Smooth muscle cell (in vitro differentiated cells): Measurements from ENCODE around the gene KCNAB1. TPM values are rescaled to one million over a fixed set of nuclear protein-coding genes. Genes with fewer than 3 reads are reported as not detected.

ENCODE experiments used
- DNase-seq: peaks from one replicate; lab custom pipeline; 2025; ENCODE audit not compliant: unreplicated experiment; lab: John Stamatoyannopoulos, UW
- H2AFZ ChIP-seq: fragments of 200-600 bp; sonication (generic); 2 replicates; pipeline ENCODE4 v1.6.0; 2016; ENCODE audit warnings: antibody characterized with exemption, low read depth, mild to moderate bottlenecking
- H3F3A ChIP-seq: fragments of 200-600 bp; sonication (generic); 2 replicates; pipeline ENCODE4 v1.6.0; 2017; ENCODE audit warnings: antibody characterized with exemption, low read depth
- H3K27ac ChIP-seq: fragments of 200-600 bp; sonication (generic); 2 replicates; pipeline ENCODE4 v1.5.1; 2016; ENCODE audit warnings: low read depth, mild to moderate bottlenecking
- H3K27me3 ChIP-seq: fragments of 200-600 bp; sonication (generic); 2 replicates; pipeline ENCODE4 v1.6.1; 2016; ENCODE audit warnings: low read depth, mild to moderate bottlenecking
- H3K36me3 ChIP-seq: fragments of 200-600 bp; sonication (generic); 2 replicates; pipeline ENCODE4 v1.5.1; 2016; ENCODE audit warnings: low read depth
- H3K4me1 ChIP-seq: fragments of 200-600 bp; sonication (generic); 2 replicates; pipeline ENCODE4 v1.5.1; 2016; ENCODE audit warnings: low read depth
- H3K4me2 ChIP-seq: fragments of 200-600 bp; sonication (generic); 2 replicates; pipeline ENCODE4 v1.6.0; 2016; ENCODE audit warnings: mild to moderate bottlenecking
- H3K4me3 ChIP-seq: fragments of 200-600 bp; sonication (generic); 2 replicates; pipeline ENCODE4 v1.5.1; 2016; ENCODE audit warnings: mild to moderate bottlenecking
- H3K79me2 ChIP-seq: fragments of 200-600 bp; sonication (generic); 2 replicates; pipeline ENCODE4 v1.6.0; 2016; ENCODE audit warnings: low read depth, mild to moderate bottlenecking
- H3K9ac ChIP-seq: fragments of 200-600 bp; sonication (generic); 2 replicates; pipeline ENCODE4 v1.6.0; 2016; ENCODE audit warnings: low read depth
- H3K9me3 ChIP-seq: fragments of 200-600 bp; sonication (generic); replicated peaks from 2 replicates; pipeline ENCODE4 v1.5.1; 2016; ENCODE audit warnings: low read depth
- H4K20me1 ChIP-seq: fragments of 200-600 bp; sonication (generic); 2 replicates; pipeline ENCODE4 v1.6.0; 2016; ENCODE audit warnings: low read depth
- WGBS: methylation state at CpG from one replicate; pipeline ENCODE4 v1.1.7; 2016; ENCODE audit warnings: low lambda C conversion rate; 5-methylcytosine and 5-hydroxymethylcytosine counted together
- polyA plus RNA-seq: library from polyadenylated mRNA; unstranded; fragments of >200 nt; fragmentation: Nextera tagmentation; extraction: Ambion mirVana; gene quantifications from 2 replicates; pipeline ENCODE4 v1.2.1, GENCODE V29; 2016
- total RNA-seq: library from RNA; depleted of rRNA; stranded (reverse); fragments of >200 nt; gene quantifications from 2 replicates; pipeline ENCODE4 v1.2.3, GENCODE V29; 2014
- TF ChIP-seq, protein P1 (sequence below): fragments of 200-600 bp; sonication (generic); IDR thresholded peaks from 2 replicates; pipeline ENCODE4 v1.5.1; 2017; ENCODE audit warnings: borderline replicate concordance, mild to moderate bottlenecking, antibody characterized with exemption; ENCODE audit not compliant: insufficient read depth, poor library complexity, severe bottlenecking

Gene KCNAB1
- total and polyA plus RNA-seq, 2 experiments from 2014 or later, result 0.36 to 1.0 TPM

- Histone ChIP-seq H3K27me3 (no peaks in the 10 kb centered on the region), H3K27ac (no peak overlapping the region), H3K79me2 (no peaks in the 10 kb centered on the region), H3K36me3 (no peaks in the 10 kb centered on the region), H2AFZ (no peak overlapping the region), H3K4me3 (no peak overlapping the region), H3K4me2 (no peak overlapping the region), H4K20me1 (no peaks in the 10 kb centered on the region), H3F3A (peaks cover 4% of the 10 kb centered on the region), H3K9me3 (no peaks in the 10 kb centered on the region), H3K4me1 (no peaks in the 10 kb centered on the region), H3K9ac (no peak overlapping the region)
- TF ChIP-seq, protein P1, sequence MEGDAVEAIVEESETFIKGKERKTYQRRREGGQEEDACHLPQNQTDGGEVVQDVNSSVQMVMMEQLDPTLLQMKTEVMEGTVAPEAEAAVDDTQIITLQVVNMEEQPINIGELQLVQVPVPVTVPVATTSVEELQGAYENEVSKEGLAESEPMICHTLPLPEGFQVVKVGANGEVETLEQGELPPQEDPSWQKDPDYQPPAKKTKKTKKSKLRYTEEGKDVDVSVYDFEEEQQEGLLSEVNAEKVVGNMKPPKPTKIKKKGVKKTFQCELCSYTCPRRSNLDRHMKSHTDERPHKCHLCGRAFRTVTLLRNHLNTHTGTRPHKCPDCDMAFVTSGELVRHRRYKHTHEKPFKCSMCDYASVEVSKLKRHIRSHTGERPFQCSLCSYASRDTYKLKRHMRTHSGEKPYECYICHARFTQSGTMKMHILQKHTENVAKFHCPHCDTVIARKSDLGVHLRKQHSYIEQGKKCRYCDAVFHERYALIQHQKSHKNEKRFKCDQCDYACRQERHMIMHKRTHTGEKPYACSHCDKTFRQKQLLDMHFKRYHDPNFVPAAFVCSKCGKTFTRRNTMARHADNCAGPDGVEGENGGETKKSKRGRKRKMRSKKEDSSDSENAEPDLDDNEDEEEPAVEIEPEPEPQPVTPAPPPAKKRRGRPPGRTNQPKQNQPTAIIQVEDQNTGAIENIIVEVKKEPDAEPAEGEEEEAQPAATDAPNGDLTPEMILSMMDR, result no peak
- no peak for DNase-seq
- WGBS, result 78% methylated on average over 3 of the region's 3 CpGs
Measured at GRCh38 chr3:156434921-156435320, 314.5 kb downstream of the KCNAB1 start.

GRCh38 chr3:156443079-156443478 lies 322.7 kb downstream of the KCNAB1 start:
- H2AFZ ChIP-seq, result no peak overlapping the region
- DNase-seq, result no peak
- H3K4me3 ChIP-seq, result no peak overlapping the region
- no peak overlapping the region for H3K9ac ChIP-seq
- no peaks in the 10 kb centered on the region for H4K20me1 ChIP-seq
- H3K27ac ChIP-seq, result no peak overlapping the region
- no peaks in the 10 kb centered on the region for H3K4me1 ChIP-seq
- no peaks in the 10 kb centered on the region for H3K9me3 ChIP-seq
- no peaks in the 10 kb centered on the region for H3F3A ChIP-seq
- H3K27me3 ChIP-seq, result no peaks in the 10 kb centered on the region
- no peak overlapping the region for H3K4me2 ChIP-seq
- WGBS, result 87% methylated on average over 5 of the region's 5 CpGs
- TF ChIP-seq, protein P1, result no peak
- no peaks in the 10 kb centered on the region for H3K36me3 ChIP-seq
- H3K79me2 ChIP-seq, result no peaks in the 10 kb centered on the region

DNA sequence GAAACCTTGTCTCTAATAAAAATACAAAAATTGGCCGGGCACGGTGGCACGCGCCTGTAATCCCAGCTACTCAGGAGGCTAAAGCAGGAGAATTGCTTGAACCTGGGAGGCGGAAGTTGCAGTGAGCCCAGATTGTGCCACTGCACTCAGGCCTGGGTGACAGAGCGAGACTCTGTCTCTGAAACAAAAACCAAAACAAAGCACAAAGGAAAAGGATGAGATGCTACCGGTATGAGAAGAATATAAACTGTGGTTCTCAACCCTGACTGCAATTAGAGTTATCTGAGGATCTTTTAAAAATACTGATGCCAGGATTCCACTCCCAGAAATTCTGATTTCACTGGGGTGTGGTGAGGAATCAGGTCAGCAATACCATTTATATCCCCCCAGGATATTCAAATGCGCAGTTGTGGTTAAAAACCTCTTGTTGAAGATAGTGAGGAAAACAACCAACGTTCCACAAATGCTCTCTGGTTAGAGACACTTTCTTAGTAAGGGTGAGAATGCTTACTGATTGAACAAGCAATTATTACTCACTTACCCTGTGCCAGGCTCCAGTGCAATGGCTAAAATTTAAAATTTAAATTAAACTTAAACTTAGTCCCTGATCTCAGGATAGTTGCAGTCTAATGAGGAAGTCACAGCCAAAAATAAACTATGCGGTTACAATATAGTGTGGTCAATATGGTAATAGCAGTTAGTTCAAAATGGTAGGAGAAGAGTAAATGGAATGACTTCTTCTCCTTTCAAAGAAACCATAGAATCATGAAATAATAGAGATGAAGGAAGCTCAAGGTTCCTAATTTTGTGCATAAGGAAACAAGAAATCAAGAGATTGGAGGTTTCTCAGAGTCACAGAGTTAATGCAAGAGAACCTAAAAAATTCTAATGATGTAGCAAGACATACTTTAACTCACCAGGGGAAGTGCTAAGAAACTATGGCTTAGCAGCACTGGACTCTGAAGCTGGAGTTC lies 325.0 kb downstream of the KCNAB1 start:
- H3K9ac ChIP-seq, result no peak overlapping the region
- H2AFZ ChIP-seq, result no peak overlapping the region
- H3K4me3 ChIP-seq, result no peak overlapping the region
- H3F3A ChIP-seq, result no peaks in the 10 kb centered on the region
- no peak overlapping the region for H3K27ac ChIP-seq
- H3K9me3 ChIP-seq, result no peaks in the 10 kb centered on the region
- DNase-seq, result no peak
- H3K4me2 ChIP-seq, result no peak overlapping the region
- no peaks in the 10 kb centered on the region for H3K27me3 ChIP-seq
- TF ChIP-seq, protein P1, result no peak
- H3K36me3 ChIP-seq, result no peaks in the 10 kb centered on the region
- no peaks in the 10 kb centered on the region for H3K4me1 ChIP-seq
- 90% methylated on average over 10 of the region's 10 CpGs for WGBS
- no peaks in the 10 kb centered on the region for H3K79me2 ChIP-seq
- no peaks in the 10 kb centered on the region for H4K20me1 ChIP-seq
